Central memory CD8-positive, alpha-beta T cell (primary cell): ENCODE measurements around the gene DGKG.
A peak's percentile ranks its signal among the peaks of the same experiment; 100 is the strongest.

Experiments used
- ATAC-seq: fragments of 150-1000 bp; cut with Tn5 transposase; replicated peaks from 2 replicates; pipeline ENCODE4 v1.10.0; 2022; ENCODE audit warnings: mild to moderate bottlenecking, moderate FRiP score, moderate number of reproducible peaks; ENCODE audit not compliant: poor library complexity, severe bottlenecking; ENCODE audit errors: extremely low read depth
- DNase-seq, 2 donors: peaks; one replicate each; pipeline ENCODE4 v3.0.0; 2021; ENCODE audit warnings: low spot score in 2 of 2
- H3K27ac Mint-ChIP-seq: one replicate; pipeline ENCODE4 v1.8.0; 2022; ENCODE audit warnings: low read depth, mild to moderate bottlenecking, moderate library complexity, mixed read lengths
- H3K27me3 Mint-ChIP-seq: one replicate; pipeline ENCODE4 v1.8.0; 2022; ENCODE audit warnings: mixed read lengths
- H3K36me3 Mint-ChIP-seq: one replicate; pipeline ENCODE4 v1.8.0; 2022; ENCODE audit warnings: mild to moderate bottlenecking, moderate library complexity, mixed read lengths; ENCODE audit not compliant: insufficient read depth
- H3K4me1 Mint-ChIP-seq: one replicate; pipeline ENCODE4 v1.8.0; 2022; ENCODE audit warnings: mixed read lengths
- H3K4me3 Mint-ChIP-seq: one replicate; pipeline ENCODE4 v1.8.0; 2022; ENCODE audit warnings: mild to moderate bottlenecking, moderate library complexity, mixed read lengths
- H3K9me3 Mint-ChIP-seq: one replicate; pipeline ENCODE4 v1.8.0; 2022; ENCODE audit warnings: mixed read lengths

Gene DGKG

DNA sequence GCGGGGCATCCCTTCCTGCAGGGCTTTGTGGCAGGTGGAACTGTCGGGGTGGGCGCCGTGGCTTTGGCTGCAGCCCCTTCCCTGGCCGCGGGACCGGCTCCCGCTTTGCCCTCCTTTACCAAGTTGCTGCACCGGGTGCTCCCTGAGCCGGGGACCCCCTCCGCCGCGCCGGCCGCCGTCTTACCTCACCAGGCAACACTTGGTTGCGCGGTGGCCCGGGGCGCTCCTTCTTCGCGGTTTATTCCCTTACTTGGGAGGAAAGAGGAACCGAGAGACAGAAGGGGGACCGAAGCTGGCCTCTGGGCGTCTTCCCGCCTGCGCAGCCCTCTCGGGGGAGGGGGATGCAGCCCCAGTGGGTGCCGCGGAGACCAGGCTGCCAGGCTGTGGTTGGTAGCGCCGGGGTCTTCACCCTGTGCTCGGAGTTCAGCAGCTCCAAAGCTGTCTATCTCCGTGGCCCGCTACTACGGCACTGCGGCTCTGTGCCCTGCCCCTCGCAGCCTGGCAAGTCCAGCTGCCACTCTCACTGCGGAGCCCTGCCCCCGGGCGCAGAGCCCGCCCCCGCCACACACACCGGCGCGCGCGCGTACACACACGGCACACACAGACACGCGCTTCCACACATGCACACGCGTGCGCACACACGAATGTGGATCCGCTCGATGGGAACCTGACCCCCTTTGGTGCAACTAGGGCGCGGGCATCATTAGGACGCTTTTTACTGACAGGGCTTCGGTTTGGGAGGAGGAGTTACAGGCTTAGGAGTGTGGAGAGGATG lies at the start of gene DGKG:
Gene DGKG (minus strand): TSS at position 473 of the 775 bp plus-strand sequence. CDS start 41,775 bp downstream, outside the sequence.
- no peaks in the 10 kb centered on the region for H3K4me1 Mint-ChIP-seq
- no peaks in the 10 kb centered on the region for H3K36me3 Mint-ChIP-seq
- no peak within 1 kb of the TSS for H3K27ac Mint-ChIP-seq
- no peaks in the 10 kb centered on the region for H3K9me3 Mint-ChIP-seq
- H3K27me3 Mint-ChIP-seq = peaks cover 69% of the 10 kb centered on the region
- DNase-seq (no peak), ATAC-seq (peak; percentile 28)
- H3K4me3 Mint-ChIP-seq = peak within 1 kb of the TSS; percentile 17

DNA sequence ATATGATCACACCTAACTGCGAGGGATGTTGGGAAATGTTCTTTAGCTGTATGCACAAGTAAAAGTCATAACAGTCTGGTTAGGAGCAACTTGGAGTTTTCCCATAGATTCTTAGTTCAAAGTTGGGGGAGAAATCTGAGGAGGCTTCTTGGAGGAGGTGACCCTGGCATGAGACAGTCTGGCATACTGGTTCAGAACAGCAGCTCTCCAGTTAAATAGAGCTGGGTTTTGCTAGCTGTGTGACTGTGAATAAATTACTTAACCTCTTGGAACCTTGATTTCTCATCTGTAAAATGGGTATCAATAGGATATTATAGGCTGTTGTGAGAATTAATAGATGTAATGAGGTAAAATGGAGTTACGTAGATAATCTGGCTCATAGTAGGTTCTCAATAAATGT lies 49.1 kb upstream of the DGKG start:
- Mint-ChIP-seq H3K4me1 (peaks cover 11% of the 10 kb centered on the region), H3K36me3 (no peaks in the 10 kb centered on the region), H3K27ac (no peak overlapping the region), H3K27me3 (peaks cover 44% of the 10 kb centered on the region), H3K9me3 (no peaks in the 10 kb centered on the region), H3K4me3 (no peak overlapping the region)
- ATAC-seq (no peak), DNase-seq (no peak)

DNA sequence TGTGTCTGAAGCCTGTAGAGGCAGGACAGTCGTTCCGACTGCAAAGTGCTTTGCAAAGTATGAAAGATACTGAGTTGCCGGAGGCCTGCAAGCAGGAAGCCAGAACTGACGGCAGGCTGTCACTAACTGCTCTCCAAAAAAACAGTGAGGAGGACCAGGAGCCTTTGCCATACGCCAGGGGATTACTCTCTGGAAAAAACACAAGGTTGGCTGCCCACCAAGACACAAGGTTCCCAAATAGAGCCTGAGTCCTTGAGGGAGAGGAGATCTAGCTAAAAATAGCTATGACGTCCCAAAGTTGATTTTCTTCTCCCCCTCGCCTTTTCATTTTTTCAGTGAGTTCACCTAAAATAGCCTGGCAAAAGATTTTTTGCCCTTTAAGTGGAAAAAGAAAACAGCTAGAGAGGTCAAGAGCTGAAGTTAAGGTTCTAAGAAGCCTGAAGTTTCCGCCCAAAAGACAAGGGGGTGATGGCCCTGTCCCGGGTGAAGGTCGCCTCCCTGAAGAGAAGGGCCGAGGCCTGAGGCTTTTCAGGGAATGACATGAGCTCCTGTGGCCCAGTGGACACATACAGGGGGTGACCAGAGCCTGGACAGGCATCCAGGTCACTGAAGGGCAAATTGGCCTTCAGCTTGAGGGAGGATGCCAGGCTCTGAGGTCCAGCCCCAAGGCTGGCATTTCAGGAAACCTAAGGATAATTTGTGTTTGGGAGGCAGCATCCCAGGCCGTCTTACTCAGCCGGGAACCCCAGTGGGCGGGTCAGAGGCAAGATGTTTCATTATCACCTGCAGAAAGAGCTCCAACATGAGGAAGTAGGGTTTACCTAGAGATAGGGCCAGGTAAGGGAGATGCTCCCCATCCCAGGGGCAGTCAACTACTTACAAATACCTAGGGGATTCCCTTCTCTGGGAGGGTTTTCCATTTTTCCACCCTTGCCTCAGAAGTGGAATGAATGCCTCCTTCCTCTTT lies 44.9 kb upstream of the DGKG start:
- no peak for ATAC-seq
- H3K27ac Mint-ChIP-seq = no peak overlapping the region

DNA sequence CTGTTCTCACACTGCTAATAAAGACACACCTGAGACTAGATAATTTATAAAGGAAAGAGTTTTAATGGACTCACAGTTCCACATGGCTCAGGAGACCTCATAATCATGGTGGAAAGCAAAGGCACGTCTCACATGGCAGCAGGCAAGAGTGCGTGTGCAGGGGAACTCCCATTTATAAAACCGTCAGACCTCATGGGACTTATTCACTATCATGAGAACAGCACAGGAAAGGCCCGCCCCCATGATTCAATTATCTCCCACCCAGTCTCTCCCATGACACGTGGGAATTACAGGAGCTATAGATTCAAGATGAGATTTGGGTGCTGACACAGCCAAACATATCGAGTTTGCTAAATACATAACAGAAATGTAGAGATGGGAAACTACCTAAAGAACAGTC lies 39.5 kb upstream of the DGKG start:
- Mint-ChIP-seq H3K9me3 (no peaks in the 10 kb centered on the region), H3K4me3 (no peak overlapping the region)
- no peak for ATAC-seq

More for the DNA sequence above, 44.9 kb upstream of the DGKG start:
- DNase-seq = no peak
- Mint-ChIP-seq H3K9me3 (no peaks in the 10 kb centered on the region), H3K4me1 (no peaks in the 10 kb centered on the region), H3K27me3 (peaks cover 27% of the 10 kb centered on the region), H3K4me3 (no peak overlapping the region), H3K36me3 (no peaks in the 10 kb centered on the region)

DNA sequence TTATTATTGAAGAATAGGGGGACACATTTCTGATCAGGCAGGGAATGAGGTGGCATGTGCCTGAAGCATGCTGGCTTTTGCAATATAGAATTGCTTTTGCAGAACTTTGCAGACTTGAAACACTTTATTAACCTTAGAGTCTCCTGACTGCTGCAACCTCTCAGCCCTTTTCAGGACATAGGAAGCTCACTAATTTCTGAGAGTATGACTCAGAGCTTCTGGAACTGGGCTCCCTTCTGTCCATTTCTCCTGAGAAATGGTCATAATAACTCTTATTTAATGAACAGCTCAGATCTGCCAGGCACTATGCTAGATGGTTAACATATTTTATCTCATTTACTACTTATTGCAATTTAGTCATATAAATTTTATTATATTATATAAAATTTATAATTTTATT lies 38.6 kb upstream of the DGKG start:
- H3K9me3 Mint-ChIP-seq = no peaks in the 10 kb centered on the region
- no peak for DNase-seq
- no peak for ATAC-seq
- no peaks in the 10 kb centered on the region for H3K4me1 Mint-ChIP-seq
- no peak overlapping the region for H3K27ac Mint-ChIP-seq
- peaks cover 21% of the 10 kb centered on the region for H3K27me3 Mint-ChIP-seq
- H3K4me3 Mint-ChIP-seq = no peak overlapping the region
- no peaks in the 10 kb centered on the region for H3K36me3 Mint-ChIP-seq

More for the DNA sequence above, 39.5 kb upstream of the DGKG start:
- H3K27me3 Mint-ChIP-seq = peaks cover 21% of the 10 kb centered on the region
- no peak for DNase-seq
- no peaks in the 10 kb centered on the region for H3K4me1 Mint-ChIP-seq
- H3K27ac Mint-ChIP-seq = no peak overlapping the region
- H3K36me3 Mint-ChIP-seq = no peaks in the 10 kb centered on the region

DNA sequence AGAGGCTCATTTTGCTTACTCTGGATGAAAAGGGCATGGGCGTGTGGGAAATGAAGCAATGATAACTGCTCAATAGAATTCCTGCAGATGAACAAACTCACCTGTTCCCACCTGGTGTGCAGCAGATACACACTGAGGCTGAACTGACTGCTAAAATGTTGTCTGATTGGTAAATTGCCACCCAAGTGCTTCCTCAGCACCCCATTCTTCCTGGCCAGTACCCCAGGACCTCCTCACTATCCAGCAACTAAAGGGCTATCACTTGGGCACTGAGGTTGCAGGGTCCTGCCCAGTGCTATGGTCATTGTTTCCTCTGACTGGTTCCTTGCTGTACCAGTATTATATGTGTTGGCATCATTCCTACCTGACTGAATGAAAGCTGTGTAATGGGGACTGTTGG lies 38.0 kb upstream of the DGKG start:
- peaks cover under 1% of the 10 kb centered on the region for H3K9me3 Mint-ChIP-seq
- H3K4me1 Mint-ChIP-seq = no peaks in the 10 kb centered on the region
- no peaks in the 10 kb centered on the region for H3K36me3 Mint-ChIP-seq
- peaks cover 21% of the 10 kb centered on the region for H3K27me3 Mint-ChIP-seq
- ATAC-seq (no peak), DNase-seq (no peak)
- no peak overlapping the region for H3K4me3 Mint-ChIP-seq
- H3K27ac Mint-ChIP-seq = no peak overlapping the region

DNA sequence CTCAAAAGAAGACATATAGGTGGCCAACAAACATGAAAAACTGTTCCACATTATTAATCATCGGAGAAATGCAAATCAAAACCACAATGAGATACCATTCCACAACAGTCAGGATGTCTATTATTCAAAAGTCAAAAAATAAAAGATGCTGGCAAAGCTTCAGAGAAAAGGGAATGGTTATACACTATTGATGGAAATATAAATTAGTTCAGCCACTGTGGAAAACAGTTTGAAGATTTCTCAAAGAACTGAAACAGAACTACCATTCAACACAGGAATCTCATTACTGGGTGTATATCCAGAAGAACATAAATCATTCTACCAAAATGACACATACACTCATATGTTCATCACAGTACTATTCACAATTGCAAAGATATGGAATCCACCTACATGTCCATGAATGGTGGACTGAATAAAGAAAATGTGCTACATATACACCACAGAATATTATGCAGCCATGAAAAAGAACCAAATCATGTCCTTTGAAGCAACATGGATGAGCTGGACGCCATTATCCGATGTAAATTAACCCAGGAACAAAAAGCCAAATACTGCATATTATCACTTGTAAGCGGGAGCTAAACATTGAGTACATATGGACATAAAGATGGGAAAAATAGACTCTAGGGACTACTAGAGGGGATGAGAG lies 32.7 kb upstream of the DGKG start:
- Mint-ChIP-seq H3K27me3 (peaks cover 30% of the 10 kb centered on the region), H3K9me3 (peaks cover 6% of the 10 kb centered on the region), H3K36me3 (no peaks in the 10 kb centered on the region), H3K4me1 (no peaks in the 10 kb centered on the region), H3K4me3 (no peak overlapping the region), H3K27ac (no peak overlapping the region)
- DNase-seq = no peak
- ATAC-seq = no peak

DNA sequence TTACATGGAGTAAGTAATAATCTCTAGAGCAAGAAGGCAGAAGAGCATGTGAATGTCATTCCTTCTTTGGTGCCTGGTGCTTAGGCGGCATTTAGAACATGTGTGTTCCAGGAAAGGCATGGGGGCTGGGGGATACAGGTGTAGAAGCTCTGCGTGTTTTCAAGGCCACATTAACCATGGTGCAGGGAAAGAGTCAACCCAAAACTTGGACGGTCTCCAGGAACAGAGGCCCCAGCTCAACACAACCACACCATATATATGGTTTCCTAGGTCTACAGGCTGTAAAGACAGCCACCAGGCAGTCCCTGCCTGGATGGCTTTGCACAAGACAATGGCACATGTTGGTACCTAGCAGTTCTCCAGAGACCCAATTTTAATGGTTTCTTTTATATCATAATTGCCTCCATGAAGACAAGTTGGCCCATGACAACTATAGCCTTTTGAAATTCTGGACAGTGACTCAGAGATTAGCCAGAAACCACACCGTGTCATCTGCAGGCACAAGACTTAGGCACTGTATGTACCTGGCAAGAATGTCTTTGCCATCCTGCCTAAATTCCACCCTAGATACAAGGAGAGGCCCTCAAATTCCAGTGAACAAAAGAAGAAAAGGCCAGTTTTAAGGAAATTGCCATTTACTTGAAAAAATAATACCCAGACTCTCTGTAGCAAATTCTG lies 25.0 kb upstream of the DGKG start:
- H3K4me1 Mint-ChIP-seq = no peaks in the 10 kb centered on the region
- ATAC-seq = no peak

DNA sequence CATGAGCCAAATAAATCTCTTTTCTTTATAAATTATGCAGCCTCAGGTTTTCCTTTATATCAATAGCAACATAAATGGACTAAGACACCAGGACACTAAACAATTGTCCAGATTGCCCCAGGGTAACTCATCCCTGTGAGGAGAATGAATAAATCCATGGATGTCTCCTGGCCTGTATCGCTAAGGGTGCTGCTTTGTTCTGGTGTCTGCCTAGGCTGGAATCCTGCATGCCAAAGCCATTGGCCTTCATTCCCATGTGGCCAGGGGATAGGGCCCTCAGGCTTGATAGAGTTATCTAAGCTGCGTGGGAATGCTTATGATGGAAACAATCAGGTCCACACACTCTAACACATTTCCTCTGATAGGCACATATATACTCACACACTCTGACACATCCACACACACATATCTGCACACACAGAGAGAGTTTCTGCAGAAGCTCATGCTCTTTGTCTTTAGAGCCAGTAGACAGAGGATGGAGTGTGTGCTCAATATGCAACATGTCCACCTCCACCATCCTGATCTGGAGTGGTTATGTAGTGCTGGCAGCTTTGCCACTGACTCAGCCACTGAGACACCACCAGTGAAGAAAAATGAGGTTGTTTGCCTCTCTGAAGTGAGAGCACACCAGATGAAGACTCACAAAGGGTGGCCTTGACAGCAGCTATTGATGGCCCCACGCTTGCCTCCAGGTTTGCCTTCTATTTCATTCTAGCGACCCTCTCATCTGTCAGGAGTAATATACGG lies 24.0 kb upstream of the DGKG start:
- H3K9me3 Mint-ChIP-seq = no peaks in the 10 kb centered on the region
- H3K27me3 Mint-ChIP-seq = no peaks in the 10 kb centered on the region
- no peak overlapping the region for H3K27ac Mint-ChIP-seq
- H3K36me3 Mint-ChIP-seq = no peaks in the 10 kb centered on the region
- DNase-seq (no peak), ATAC-seq (no peak)
- no peak overlapping the region for H3K4me3 Mint-ChIP-seq
- no peaks in the 10 kb centered on the region for H3K4me1 Mint-ChIP-seq

More for the DNA sequence above, 25.0 kb upstream of the DGKG start:
- Mint-ChIP-seq H3K27ac (no peak overlapping the region), H3K36me3 (no peaks in the 10 kb centered on the region), H3K4me3 (no peak overlapping the region), H3K27me3 (no peaks in the 10 kb centered on the region), H3K9me3 (no peaks in the 10 kb centered on the region)
- DNase-seq = no peak

DNA sequence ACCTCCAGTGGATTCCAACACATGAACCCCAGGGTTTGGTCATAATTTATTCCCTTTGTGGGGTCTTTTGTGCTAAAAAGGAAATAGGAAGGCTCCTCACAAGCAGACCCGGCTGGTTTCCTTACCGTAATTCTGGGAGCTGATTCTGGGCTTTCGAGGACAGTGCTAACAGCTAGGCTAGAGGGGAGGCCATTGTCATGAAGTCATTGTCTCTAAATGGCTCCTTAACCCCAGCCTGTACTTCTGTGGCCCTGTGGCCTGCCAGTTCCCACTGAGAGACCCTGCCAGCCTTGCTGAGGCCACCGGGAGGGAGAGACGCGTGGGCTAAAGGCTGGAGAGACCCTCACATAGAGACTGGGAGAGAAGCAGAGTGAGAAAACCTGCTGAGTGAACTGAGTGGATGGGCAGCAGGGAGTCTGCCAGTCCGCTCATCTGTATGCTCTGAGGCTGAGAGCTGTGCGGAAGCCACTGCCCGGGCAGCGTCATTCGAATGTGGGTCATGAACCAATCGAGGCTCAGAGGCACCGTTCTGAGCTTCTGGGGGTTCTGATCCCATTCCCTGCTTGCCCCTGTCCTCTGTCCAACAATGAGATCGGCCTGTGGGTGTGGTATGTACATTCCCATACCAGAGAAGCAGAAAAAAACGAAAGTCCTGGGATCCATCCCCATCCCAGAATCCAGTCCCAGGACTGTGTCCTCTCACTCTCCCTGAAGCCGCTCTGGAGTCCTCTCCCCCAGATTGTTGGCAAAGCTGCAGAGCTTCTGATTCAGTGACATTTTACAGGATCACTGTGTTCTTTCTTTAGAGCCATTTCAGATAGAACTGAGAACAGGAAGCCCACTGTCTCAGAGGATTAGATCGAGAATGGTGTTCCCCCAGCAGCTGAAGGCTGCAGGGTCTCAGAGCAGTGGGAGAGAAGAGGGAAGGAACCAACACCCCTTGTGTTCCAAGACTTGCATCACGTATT lies 21.3 kb upstream of the DGKG start:
- no peak overlapping the region for H3K27ac Mint-ChIP-seq
- no peaks in the 10 kb centered on the region for H3K36me3 Mint-ChIP-seq
- peaks cover 7% of the 10 kb centered on the region for H3K27me3 Mint-ChIP-seq
- H3K9me3 Mint-ChIP-seq = peaks cover 5% of the 10 kb centered on the region
- H3K4me3 Mint-ChIP-seq = no peak overlapping the region
- ATAC-seq = no peak
- H3K4me1 Mint-ChIP-seq = peaks cover 6% of the 10 kb centered on the region
- no peak for DNase-seq
